ENCODE data around the gene ARHGEF6. TPM values are rescaled to one million over a fixed set of nuclear protein-coding genes. Genes with fewer than 3 reads are reported as not detected.

The ARHGEF6 gene
- total RNA-seq, 1 donor from 2014 or later, result 4.7 TPM

GRCh38 chrX:136626891-136627290 is 153.8 kb downstream of the ARHGEF6 start:
- H3K27ac Mint-ChIP-seq (ENCODE audit: unreplicated experiment), result no peak overlapping the region
- FAIRE-seq (peak; percentile 23), DNase-seq (ENCODE audit: low read depth) (no peak)
- no peaks in the 10 kb centered on the region for H3K9me3 Mint-ChIP-seq (ENCODE audit: unreplicated experiment)
- Histone ChIP-seq H3K4me1 (ENCODE audit: insufficient read depth, low read length) (no peaks in the 10 kb centered on the region), H4K20me1 (ENCODE audit: insufficient read depth, low read length) (no peaks in the 10 kb centered on the region), H3K4me3 (ENCODE audit: insufficient read depth, low read depth, low read length) (no peak overlapping the region), H3K4me2 (ENCODE audit: low read length) (no peak overlapping the region), H3K36me3 (ENCODE audit: insufficient read depth, low read length) (no peaks in the 10 kb centered on the region), H3K9me3 (ENCODE audit: insufficient read depth, low read depth, low read length) (no peaks in the 10 kb centered on the region), H3K9ac (ENCODE audit: low read length) (no peak overlapping the region), H3K79me2 (ENCODE audit: insufficient read depth, low read length) (no peaks in the 10 kb centered on the region), H3K27me3 (ENCODE audit: insufficient read depth, low read length) (no peaks in the 10 kb centered on the region), H3K27ac (ENCODE audit: low read depth, low read length) (no peak overlapping the region), H2AFZ (ENCODE audit: low read depth, low read length) (no peak overlapping the region)
- no peaks in the 10 kb centered on the region for H3K4me1 Mint-ChIP-seq (ENCODE audit: low read depth, unreplicated experiment)
- H3K27me3 Mint-ChIP-seq (ENCODE audit: low read depth, unreplicated experiment), result no peaks in the 10 kb centered on the region
- TF ChIP-seq EZH2 (IDR thresholded peaks at IDR 0.05; ENCODE audit: insufficient read depth, low read length) (no peak), CTCF (IDR thresholded peaks at IDR 0.05; ENCODE audit: insufficient read depth, low read depth, low read length) (no peak)
- H3K4me3 Mint-ChIP-seq (ENCODE audit: unreplicated experiment), result no peak overlapping the region
- no peaks in the 10 kb centered on the region for H3K36me3 Mint-ChIP-seq (ENCODE audit: low read depth, unreplicated experiment)

- Histone ChIP-seq H3K4me3 (ENCODE audit: insufficient read depth, low read depth, low read length) (no peak overlapping the region), H3K4me1 (ENCODE audit: insufficient read depth, low read length) (no peaks in the 10 kb centered on the region), H3K27ac (ENCODE audit: low read depth, low read length) (no peak overlapping the region), H2AFZ (ENCODE audit: low read depth, low read length) (no peak overlapping the region), H3K36me3 (ENCODE audit: insufficient read depth, low read length) (no peaks in the 10 kb centered on the region), H3K27me3 (ENCODE audit: insufficient read depth, low read length) (no peaks in the 10 kb centered on the region), H3K4me2 (ENCODE audit: low read length) (no peak overlapping the region), H4K20me1 (ENCODE audit: insufficient read depth, low read length) (no peaks in the 10 kb centered on the region), H3K9me3 (ENCODE audit: insufficient read depth, low read depth, low read length) (no peaks in the 10 kb centered on the region), H3K9ac (ENCODE audit: low read length) (no peak overlapping the region), H3K79me2 (ENCODE audit: insufficient read depth, low read length) (no peaks in the 10 kb centered on the region)
- DNase-seq (ENCODE audit: low read depth) (no peak), FAIRE-seq (peak; percentile 89)
- no peaks in the 10 kb centered on the region for H3K36me3 Mint-ChIP-seq (ENCODE audit: low read depth, unreplicated experiment)
- no peak overlapping the region for H3K4me3 Mint-ChIP-seq (ENCODE audit: unreplicated experiment)
- no peak for TF ChIP-seq CTCF (IDR thresholded peaks at IDR 0.05; ENCODE audit: insufficient read depth, low read depth, low read length)
- no peak for TF ChIP-seq EZH2 (IDR thresholded peaks at IDR 0.05; ENCODE audit: insufficient read depth, low read length)
- H3K9me3 Mint-ChIP-seq (ENCODE audit: unreplicated experiment), result no peaks in the 10 kb centered on the region
- H3K4me1 Mint-ChIP-seq (ENCODE audit: low read depth, unreplicated experiment), result no peaks in the 10 kb centered on the region
- no peaks in the 10 kb centered on the region for H3K27me3 Mint-ChIP-seq (ENCODE audit: low read depth, unreplicated experiment)
- H3K27ac Mint-ChIP-seq (ENCODE audit: unreplicated experiment), result no peak overlapping the region
Observed at GRCh38 chrX:136626237-136626636, 154.5 kb downstream of the ARHGEF6 start.

GRCh38 chrX:136625246-136625645 is 155.5 kb downstream of the ARHGEF6 start:
- H3K27ac ChIP-seq (ENCODE audit: low read depth, low read length), result no peak overlapping the region
- H3K9ac ChIP-seq (ENCODE audit: low read length), result no peak overlapping the region
- no peaks in the 10 kb centered on the region for H3K27me3 ChIP-seq (ENCODE audit: insufficient read depth, low read length)
- Mint-ChIP-seq H3K36me3 (ENCODE audit: low read depth, unreplicated experiment) (no peaks in the 10 kb centered on the region), H3K9me3 (ENCODE audit: unreplicated experiment) (no peaks in the 10 kb centered on the region), H3K27me3 (ENCODE audit: low read depth, unreplicated experiment) (no peaks in the 10 kb centered on the region), H3K27ac (ENCODE audit: unreplicated experiment) (no peak overlapping the region), H3K4me3 (ENCODE audit: unreplicated experiment) (no peak overlapping the region), H3K4me1 (ENCODE audit: low read depth, unreplicated experiment) (no peaks in the 10 kb centered on the region)
- no peak overlapping the region for H3K4me3 ChIP-seq (ENCODE audit: insufficient read depth, low read depth, low read length)
- no peaks in the 10 kb centered on the region for H3K36me3 ChIP-seq (ENCODE audit: insufficient read depth, low read length)
- no peaks in the 10 kb centered on the region for H3K4me1 ChIP-seq (ENCODE audit: insufficient read depth, low read length)
- DNase-seq (ENCODE audit: low read depth) (no peak), FAIRE-seq (no peak)
- H4K20me1 ChIP-seq (ENCODE audit: insufficient read depth, low read length), result no peaks in the 10 kb centered on the region
- no peak overlapping the region for H2AFZ ChIP-seq (ENCODE audit: low read depth, low read length)
- no peak overlapping the region for H3K4me2 ChIP-seq (ENCODE audit: low read length)
- H3K79me2 ChIP-seq (ENCODE audit: insufficient read depth, low read length), result no peaks in the 10 kb centered on the region
- no peaks in the 10 kb centered on the region for H3K9me3 ChIP-seq (ENCODE audit: insufficient read depth, low read depth, low read length)
- TF ChIP-seq CTCF (IDR thresholded peaks at IDR 0.05; ENCODE audit: insufficient read depth, low read depth, low read length), result no peak
- TF ChIP-seq EZH2 (IDR thresholded peaks at IDR 0.05; ENCODE audit: insufficient read depth, low read length), result no peak

Measured in astrocyte (in vitro differentiated cells and primary cell).